ENCODE results near the gene CENPP.

CENPP gene

DNA sequence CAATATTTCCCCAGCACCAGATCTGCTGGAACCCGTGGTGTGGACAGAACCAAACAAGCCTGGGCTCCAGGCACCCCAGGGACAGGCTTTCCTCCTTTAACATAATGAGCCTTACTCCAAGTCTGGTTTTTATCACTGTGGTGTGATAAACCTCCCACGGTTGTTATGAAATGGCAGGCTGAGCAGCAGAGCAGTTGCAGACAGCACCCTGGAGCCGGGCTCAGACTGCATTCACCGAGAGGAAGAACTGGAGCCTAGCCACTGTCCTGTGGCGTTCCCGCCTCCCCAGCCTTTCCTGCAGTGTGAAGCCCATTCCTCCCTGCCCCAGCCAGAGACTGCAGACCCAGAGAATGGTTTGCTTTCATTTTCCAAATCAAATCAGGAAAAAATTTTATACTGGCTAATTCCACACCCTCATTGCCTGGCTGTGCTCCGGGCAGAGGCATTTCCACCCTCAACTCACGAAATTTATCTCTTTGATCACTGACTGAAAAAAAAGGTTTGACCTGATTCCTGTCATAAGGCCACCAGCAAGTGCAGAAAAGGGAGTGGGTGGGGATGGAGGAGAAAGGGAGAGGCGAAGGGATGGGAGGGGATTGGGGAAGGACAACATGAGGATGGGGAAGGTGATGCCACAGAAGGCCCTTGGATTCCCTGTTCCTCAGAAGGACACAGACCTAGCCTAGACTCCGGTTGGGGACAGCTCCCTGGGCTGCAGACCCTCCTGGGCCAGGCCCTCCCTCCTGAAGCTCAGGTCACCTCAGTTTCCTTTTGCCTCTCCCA lies 325.3 kb downstream of the CENPP start:
- in situ Hi-C loops (cut with MboI; ENCODE audit: low sequenced_read_pairs), result no loop called here

GRCh38 chr9:92652461-92652860 lies 326.7 kb downstream of the CENPP start:
- in situ Hi-C loops (cut with MboI; ENCODE audit: low sequenced_read_pairs), result no loop called here

DNA sequence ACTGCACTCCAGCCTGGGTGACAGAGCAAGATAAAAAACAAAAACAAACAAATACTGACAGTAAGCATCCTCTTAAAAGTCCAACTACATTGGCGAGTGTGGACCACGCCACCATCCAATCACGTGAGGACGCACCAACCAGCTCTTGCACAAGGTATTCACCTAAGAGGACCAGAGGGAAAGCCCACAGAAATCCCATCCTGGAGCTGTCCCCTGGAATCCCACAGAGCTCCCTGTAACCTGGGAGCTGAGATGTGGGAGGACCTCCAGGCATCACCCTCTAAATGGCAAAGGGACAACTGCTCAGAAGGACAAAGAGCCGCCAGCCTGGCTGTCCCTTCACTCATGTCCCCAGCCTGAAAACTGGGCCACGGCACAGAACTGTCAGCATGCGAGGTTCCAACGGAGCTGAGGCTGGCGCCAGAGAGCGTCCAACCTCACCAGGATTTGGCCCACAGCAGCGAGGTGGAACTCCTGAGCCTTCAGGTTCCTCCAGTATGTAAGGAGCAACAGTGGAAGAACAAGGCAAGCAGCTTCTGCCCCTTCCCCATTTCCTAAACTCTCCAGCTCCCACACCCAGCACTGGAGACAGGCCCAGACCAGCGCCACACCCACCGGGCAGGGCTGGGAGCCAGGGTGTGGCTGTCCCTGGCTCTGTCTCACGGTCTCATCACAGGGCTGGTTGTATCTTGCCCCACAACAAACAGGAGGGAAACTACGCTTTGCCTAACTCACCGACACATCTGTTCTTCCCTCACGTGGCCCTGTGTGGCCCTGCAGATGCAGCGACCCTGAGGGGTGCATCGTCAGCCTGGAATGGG lies 328.9 kb downstream of the CENPP start:
- in situ Hi-C loops (cut with MboI; ENCODE audit: low sequenced_read_pairs), result no loop called here

DNA sequence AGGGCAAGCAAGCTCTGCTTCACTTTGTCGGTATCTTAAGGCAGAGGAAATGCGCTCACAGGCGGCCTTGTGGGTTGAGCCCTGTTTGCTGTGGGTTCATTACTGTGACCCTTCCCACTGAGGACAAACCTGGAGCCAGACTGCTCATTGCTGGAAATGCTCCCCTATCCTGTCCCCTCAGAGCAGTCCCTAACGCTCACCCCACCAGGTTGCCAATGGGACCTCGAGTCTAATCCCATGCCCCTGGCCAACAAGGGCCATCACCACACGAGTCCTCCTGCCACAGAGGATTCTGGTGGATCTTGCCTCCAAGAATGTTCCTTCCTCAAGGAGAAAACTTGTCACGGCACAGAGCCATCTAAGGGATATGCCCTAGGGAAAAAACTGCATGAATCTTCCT lies 329.6 kb downstream of the CENPP start:
- in situ Hi-C loops (cut with MboI; ENCODE audit: low sequenced_read_pairs), result no loop called here

DNA sequence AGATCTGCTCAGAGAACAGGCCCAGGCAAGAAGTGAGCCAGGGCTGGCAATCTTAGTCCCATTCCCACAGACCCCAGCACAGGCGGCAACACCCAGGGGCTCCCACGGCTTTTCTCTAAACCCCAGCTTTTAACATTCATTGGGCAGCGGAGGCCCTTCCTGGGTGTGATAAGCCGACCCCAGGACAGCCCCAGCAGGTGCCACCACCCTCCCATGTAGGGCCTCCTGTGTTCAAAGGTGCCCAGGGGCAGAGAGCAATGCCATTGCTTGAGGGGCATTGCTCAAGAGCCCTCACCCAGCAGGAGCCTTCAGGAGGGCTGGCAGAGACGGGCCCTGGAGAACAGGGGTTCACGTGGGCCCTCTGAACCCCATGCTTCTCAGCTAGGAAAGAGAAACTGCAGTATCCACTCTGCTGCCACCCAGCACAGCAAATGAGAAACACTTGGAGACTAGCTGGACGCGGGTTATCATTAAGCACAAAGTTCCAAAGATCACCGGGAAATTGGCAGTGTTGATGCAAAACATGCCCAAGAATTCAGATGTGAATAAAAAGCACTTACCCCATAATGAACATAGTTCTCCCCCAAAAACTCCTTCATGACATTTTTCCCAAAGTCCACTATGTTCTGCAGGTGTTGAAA lies 330.3 kb downstream of the CENPP start:
- in situ Hi-C loops (cut with MboI; ENCODE audit: low sequenced_read_pairs), result no loop called here

GRCh38 chr9:92656537-92656925 lies 330.8 kb downstream of the CENPP start:
- in situ Hi-C loops (cut with MboI; ENCODE audit: low sequenced_read_pairs), result no loop called here

DNA sequence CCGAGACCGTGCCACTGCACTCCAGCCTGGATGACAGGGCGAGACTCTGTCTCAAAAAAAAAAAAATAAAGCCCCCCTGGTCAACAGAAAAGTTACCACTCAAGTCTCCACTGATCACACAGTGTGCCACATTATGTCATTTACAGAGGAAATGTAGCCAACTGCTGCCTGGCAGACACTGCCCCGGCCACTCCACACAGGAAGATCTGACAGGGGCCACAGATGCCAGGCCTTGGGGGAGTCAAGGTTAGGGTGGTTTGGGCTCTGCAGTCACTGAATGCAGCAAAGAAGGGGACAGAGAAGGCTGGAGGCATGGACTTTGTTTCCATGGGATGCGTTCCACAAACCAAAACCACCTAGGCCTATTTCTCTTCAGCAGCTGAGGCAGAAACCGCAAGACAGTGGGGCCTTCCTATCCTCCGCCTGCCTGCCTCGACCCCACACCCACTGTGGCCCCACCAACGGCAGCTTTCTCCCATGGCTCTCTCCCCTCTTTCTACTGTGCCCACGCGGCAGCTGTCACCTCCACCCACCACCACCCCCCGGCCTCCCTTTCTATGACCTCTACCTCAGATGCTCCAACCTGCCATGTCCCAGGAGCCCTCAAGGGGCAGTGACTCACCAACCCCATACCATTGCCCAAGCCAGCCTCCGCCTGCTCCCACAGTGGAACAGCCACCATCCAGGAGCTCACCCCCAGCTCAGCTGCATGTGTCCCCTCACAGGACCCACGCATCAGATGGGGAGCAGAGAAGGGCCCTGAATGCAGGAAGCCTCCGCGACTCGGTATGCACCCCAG lies 331.7 kb downstream of the CENPP start:
- in situ Hi-C loops (cut with MboI; ENCODE audit: low sequenced_read_pairs), result no loop called here

GRCh38 chr9:92658176-92658575 lies 332.4 kb downstream of the CENPP start:
- in situ Hi-C loops (cut with MboI; ENCODE audit: low sequenced_read_pairs), result no loop called here

DNA sequence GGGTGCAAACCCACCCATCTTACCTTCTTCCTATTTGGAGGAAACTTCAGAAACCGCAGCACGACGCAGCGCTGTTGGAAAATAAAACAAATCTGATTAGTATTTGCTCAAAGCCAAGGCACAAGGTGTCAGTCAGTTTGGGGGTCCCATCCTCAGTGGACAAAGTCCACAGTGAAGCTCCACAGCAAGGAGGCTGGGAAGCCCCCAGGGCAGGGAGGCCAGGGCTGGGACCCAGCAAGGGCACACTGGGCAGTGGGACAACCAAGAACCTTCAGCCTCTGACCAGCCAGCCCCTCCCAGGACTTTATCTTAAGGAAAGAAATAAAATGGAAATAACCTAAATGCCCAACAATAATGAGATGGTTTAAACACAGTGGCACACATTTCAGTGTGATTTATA lies 332.9 kb downstream of the CENPP start:
- in situ Hi-C loops (cut with MboI; ENCODE audit: low sequenced_read_pairs), result no loop called here

- in situ Hi-C loops (cut with MboI; ENCODE audit: low sequenced_read_pairs), result no loop called here
These were observed 333.8 kb downstream of the CENPP start for GRCh38 chr9:92659601-92660000.

GRCh38 chr9:92660266-92660665 lies 334.5 kb downstream of the CENPP start:
- in situ Hi-C loops (cut with MboI; ENCODE audit: low sequenced_read_pairs), result no loop called here

- in situ Hi-C loops (cut with MboI; ENCODE audit: low sequenced_read_pairs), result no loop called here
These were observed 335.4 kb downstream of the CENPP start for GRCh38 chr9:92661127-92661526.

GRCh38 chr9:92661743-92662142 lies 336.0 kb downstream of the CENPP start:
- in situ Hi-C loops (cut with MboI; ENCODE audit: low sequenced_read_pairs), result no loop called here

- in situ Hi-C loops (cut with MboI; ENCODE audit: low sequenced_read_pairs), result no loop called here
These were observed 337.4 kb downstream of the CENPP start for GRCh38 chr9:92663126-92663525.

DNA sequence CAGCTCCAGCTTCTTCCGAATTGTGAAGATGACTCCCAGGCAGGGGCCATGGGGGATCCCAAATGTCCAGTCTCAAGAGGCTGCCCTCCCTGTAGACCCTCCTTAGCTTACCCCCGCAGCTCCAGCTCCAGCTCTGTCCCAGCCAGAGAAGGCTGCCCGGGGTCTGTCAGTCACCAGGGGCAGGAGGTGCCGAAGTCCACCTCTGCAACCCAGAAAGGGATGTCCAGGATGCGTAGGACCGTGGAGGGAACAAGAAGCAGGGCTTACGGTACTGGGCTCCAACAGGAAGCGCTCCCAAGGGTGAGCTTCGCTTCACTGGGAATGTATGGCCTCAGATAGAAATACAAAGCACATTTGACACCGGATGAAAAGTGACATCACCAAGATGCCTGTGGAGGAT lies 338.2 kb downstream of the CENPP start:
- in situ Hi-C loops (cut with MboI; ENCODE audit: low sequenced_read_pairs), result no loop called here

- in situ Hi-C loops (cut with MboI; ENCODE audit: low sequenced_read_pairs), result no loop called here
These were observed 338.8 kb downstream of the CENPP start for GRCh38 chr9:92664394-92665152.

- in situ Hi-C loops (cut with MboI; ENCODE audit: low sequenced_read_pairs), result no loop called here
These were observed 340.1 kb downstream of the CENPP start for GRCh38 chr9:92665836-92666235.

GRCh38 chr9:92666236-92666635 lies 340.5 kb downstream of the CENPP start:
- in situ Hi-C loops (cut with MboI; ENCODE audit: low sequenced_read_pairs), result no loop called here

DNA sequence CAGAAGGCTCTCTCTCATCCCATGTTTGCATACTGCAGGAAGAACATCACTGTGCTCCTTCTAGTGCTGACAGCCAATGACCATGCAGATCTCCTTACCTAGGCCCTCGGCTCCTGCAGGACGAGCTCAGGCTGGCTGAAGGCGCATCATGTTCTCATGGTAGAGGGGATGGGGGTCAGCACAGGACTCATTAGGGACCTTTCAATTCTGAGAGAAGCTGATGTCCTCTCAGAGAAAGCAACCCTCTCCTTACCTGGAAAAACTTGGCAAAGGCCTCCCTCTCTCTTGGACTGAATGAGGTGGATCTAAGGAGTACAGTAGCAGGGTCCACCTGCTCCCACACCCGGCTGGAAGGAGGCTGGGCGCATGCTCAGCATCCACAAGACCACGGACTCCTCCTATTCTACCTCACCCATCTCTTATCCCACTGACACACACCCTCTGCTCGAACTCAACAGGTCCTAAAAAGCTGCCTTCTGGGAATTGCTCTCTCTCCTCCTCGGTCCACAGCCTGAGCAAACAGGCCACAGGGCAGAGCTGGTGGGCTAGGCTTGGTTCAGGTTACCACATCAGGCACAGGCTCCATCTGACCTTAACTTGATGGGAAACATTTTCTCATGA lies 341.3 kb downstream of the CENPP start:
- in situ Hi-C loops (cut with MboI; ENCODE audit: low sequenced_read_pairs), result no loop called here

All from hTERT RPE-1 (cell line).